Inflammatory macrophage (primary cell): ENCODE data around the gene APOE.
"Not testable (repeated sequence)": the region's sequence is repeated elsewhere in the genome, so short reads cannot be mapped to it uniquely, and the experiment has no call there.

Experiments used
- DNase-seq, 2 donors: peaks; one replicate each; pipeline ENCODE4 v3.0.0-alpha.2; 2020 to 2022
- total RNA-seq, 18 experiments: gene quantifications; one replicate each; lab custom pipeline; 2026; ENCODE audit warnings: mixed read lengths in 6 of 18, inconsistent platforms in 2 of 18; lab: John Stamatoyannopoulos, UW

APOE gene
- total RNA-seq, result 222 to 6,092 (median 748) reads per million in 18 experiments

- DNase-seq, result peak; percentile 61 to 79
These were observed at the start of gene APOE for GRCh38 chr19:44905437-44906160. Gene APOE (plus strand): TSS chr19:44905796. CDS start chr19:44906625, 829 bp downstream.

GRCh38 chr19:44856421-44857083 lies 49.0 kb upstream of the APOE start:
- peak; percentile 83 to 92 for DNase-seq

GRCh38 chr19:44857837-44858236 lies 47.8 kb upstream of the APOE start:
- peak; percentile 3 to 53 for DNase-seq

GRCh38 chr19:44861576-44861975 lies 44.0 kb upstream of the APOE start:
- not testable (repeated sequence) for DNase-seq

GRCh38 chr19:44863990-44864389 lies 41.6 kb upstream of the APOE start:
- DNase-seq, result no peak

GRCh38 chr19:44865196-44865767 lies 40.3 kb upstream of the APOE start:
- no peak for DNase-seq

GRCh38 chr19:44866664-44867063 lies 38.9 kb upstream of the APOE start:
- no peak for DNase-seq

GRCh38 chr19:44867578-44867977 lies 38.0 kb upstream of the APOE start:
- DNase-seq, result no peak

GRCh38 chr19:44869733-44870470 lies 35.7 kb upstream of the APOE start:
- DNase-seq, result peak; percentile 77 to 82

- DNase-seq, result no peak
These were observed 33.8 kb upstream of the APOE start for GRCh38 chr19:44871809-44872208.

GRCh38 chr19:44872661-44873060 lies 32.9 kb upstream of the APOE start:
- DNase-seq, result no peak

- DNase-seq, result no peak
These were observed 31.3 kb upstream of the APOE start for GRCh38 chr19:44874317-44874716.

GRCh38 chr19:44875666-44876451 lies 29.7 kb upstream of the APOE start:
- no peak for DNase-seq

GRCh38 chr19:44876930-44877535 lies 28.6 kb upstream of the APOE start:
- no peak for DNase-seq

GRCh38 chr19:44878120-44878865 lies 27.3 kb upstream of the APOE start:
- no peak for DNase-seq

GRCh38 chr19:44879309-44880065 lies 26.1 kb upstream of the APOE start:
- DNase-seq, result no peak

- DNase-seq, result no peak
These were observed 23.5 kb upstream of the APOE start for GRCh38 chr19:44882063-44882462.

GRCh38 chr19:44882619-44883397 lies 22.8 kb upstream of the APOE start:
- DNase-seq, result not testable (repeated sequence)

- DNase-seq, result no peak
These were observed 21.7 kb upstream of the APOE start for GRCh38 chr19:44883922-44884321.
